Fibroblast of skin of back (primary cell): ENCODE results near the gene RNF5.
A peak's percentile ranks its signal among the peaks of the same experiment; 100 is the strongest.
"Not testable (repeated sequence)": the region's sequence is repeated elsewhere in the genome, so short reads cannot be mapped to it uniquely, and the experiment has no call there.

Experiments
- DNase-seq: peaks from one replicate; pipeline ENCODE4 v3.0.0-alpha.2; 2013

RNF5 gene

GRCh38 chr6:32176476-32177182 lies 1.6 kb upstream of the RNF5 start:
- DNase-seq, result no peak

GRCh38 chr6:32177183-32177787 lies 920 bp upstream of the RNF5 start:
- no peak for DNase-seq

GRCh38 chr6:32178547-32179440 lies 589 bp downstream of the RNF5 start:
- DNase-seq, result no peak

GRCh38 chr6:32179766-32180405 lies 1.7 kb downstream of the RNF5 start:
- DNase-seq, result no peak

- no peak for DNase-seq
These were observed 3.0 kb downstream of the RNF5 start for GRCh38 chr6:32181148-32181702.

GRCh38 chr6:32181915-32182529 lies 3.8 kb downstream of the RNF5 start:
- DNase-seq, result no peak

GRCh38 chr6:32182555-32182981 lies 4.4 kb downstream of the RNF5 start:
- no peak for DNase-seq

- DNase-seq, result no peak
These were observed 4.8 kb downstream of the RNF5 start for GRCh38 chr6:32183030-32183429.

- no peak for DNase-seq
These were observed 5.4 kb downstream of the RNF5 start for GRCh38 chr6:32183483-32184083.

- DNase-seq, result no peak
These were observed 6.0 kb downstream of the RNF5 start, which contains the start of gene AGER for GRCh38 chr6:32184084-32184640. Gene AGER, minus strand, starts transcription at chr6:32184253. Its CDS starts 31 bp downstream, at chr6:32184222.

- DNase-seq, result peak; percentile 90
These were observed 7.5 kb downstream of the RNF5 start for GRCh38 chr6:32185681-32186131.

- not testable (repeated sequence) for DNase-seq
These were observed 8.1 kb downstream of the RNF5 start for GRCh38 chr6:32186151-32186840.

GRCh38 chr6:32187009-32187709 lies 9.0 kb downstream of the RNF5 start:
- no peak for DNase-seq

GRCh38 chr6:32187725-32188380 lies 9.6 kb downstream of the RNF5 start:
- not testable (repeated sequence) for DNase-seq

- DNase-seq, result no peak
These were observed 10.3 kb downstream of the RNF5 start for GRCh38 chr6:32188381-32189068.

- no peak for DNase-seq
These were observed 11.0 kb downstream of the RNF5 start for GRCh38 chr6:32189069-32189741.

- no peak for DNase-seq
These were observed 11.5 kb downstream of the RNF5 start for GRCh38 chr6:32189742-32190053.
